Spleen (tissue), 7 donors: ENCODE results near the gene CATSPERB.

Experiments used
- POLR2AphosphoS5 ChIP-seq, 3 donors: sonication (generic); formaldehyde crosslinking; IDR thresholded peaks; one replicate each; pipeline ENCODE4 v1.5.1; 2017; ENCODE audit warnings: antibody characterized with exemption in 3 of 3
- TF ChIP-seq, protein P1 (sequence below), 11 experiments: fragments of 200-600 bp in 7 of 11; fragments of 450-650 bp in 4 of 11; sonication (generic) in 4 of 11; IDR thresholded peaks in 8 of 11; conservative IDR thresholded peaks in 3 of 11; 1 replicate in 7 of 11; 2 replicates in 4 of 11; pipeline versions ENCODE4 v1.4.0 to v1.8.0; 2016 to 2021; ENCODE audit warnings: antibody characterized with exemption in 11 of 11, inconsistent platforms in 4 of 11, mild to moderate bottlenecking in 1 of 11
- donor health status: DM: no; HTN: no; CAD: no; lungs with moderate emphysema.
- donor health status: DM: no; HTN: no; CAD: no.
- donor health status: DM: no; HTN: no; CAD: no.

DNA sequence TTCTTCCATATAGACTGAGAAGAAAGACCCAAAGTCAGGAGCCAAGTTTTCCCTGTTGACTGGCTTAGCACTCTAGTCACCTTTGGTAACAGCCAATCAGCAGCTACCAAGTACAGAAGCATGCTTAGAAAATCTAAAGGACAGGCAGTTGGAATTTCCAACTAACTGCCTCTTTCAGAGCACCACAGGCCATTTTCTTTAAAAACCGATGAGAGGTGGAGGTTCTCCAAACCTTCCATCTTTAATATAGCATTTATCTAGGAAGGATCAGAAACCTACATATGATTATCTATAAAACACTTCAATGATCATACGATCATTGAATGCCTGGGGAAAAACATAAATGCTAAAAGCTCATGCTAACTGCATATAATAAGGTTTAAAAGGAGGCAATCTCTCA, at the start of gene CATSPERB:
- TF ChIP-seq, protein P1, sequence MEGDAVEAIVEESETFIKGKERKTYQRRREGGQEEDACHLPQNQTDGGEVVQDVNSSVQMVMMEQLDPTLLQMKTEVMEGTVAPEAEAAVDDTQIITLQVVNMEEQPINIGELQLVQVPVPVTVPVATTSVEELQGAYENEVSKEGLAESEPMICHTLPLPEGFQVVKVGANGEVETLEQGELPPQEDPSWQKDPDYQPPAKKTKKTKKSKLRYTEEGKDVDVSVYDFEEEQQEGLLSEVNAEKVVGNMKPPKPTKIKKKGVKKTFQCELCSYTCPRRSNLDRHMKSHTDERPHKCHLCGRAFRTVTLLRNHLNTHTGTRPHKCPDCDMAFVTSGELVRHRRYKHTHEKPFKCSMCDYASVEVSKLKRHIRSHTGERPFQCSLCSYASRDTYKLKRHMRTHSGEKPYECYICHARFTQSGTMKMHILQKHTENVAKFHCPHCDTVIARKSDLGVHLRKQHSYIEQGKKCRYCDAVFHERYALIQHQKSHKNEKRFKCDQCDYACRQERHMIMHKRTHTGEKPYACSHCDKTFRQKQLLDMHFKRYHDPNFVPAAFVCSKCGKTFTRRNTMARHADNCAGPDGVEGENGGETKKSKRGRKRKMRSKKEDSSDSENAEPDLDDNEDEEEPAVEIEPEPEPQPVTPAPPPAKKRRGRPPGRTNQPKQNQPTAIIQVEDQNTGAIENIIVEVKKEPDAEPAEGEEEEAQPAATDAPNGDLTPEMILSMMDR (IDR thresholded peaks at IDR 0.05 in 8 of 11, conservative IDR thresholded peaks at IDR 0.05 in 3 of 11): no peak
- TF ChIP-seq POLR2AphosphoS5 (IDR thresholded peaks at IDR 0.05): no peak
